Stimulated activated CD8-positive, alpha-beta memory T cell treated with anti-CD3 and anti-CD28 coated beads, Interleukin-7, amount 100 ng/mL, for 48 hours (primary cell): ENCODE data around the gene ZNF668.
"Not testable (repeated sequence)": the region's sequence is repeated elsewhere in the genome, so short reads cannot be mapped to it uniquely, and the experiment has no call there.

Experiments
- DNase-seq, 2 donors: peaks; one replicate each; pipeline ENCODE4 v3.0.0-alpha.2; 2020; ENCODE audit warnings: low read depth in 1 of 2; ENCODE audit errors: extremely low read depth in 1 of 2

ZNF668 gene

GRCh38 chr16:31061126-31061812 is 12.8 kb downstream of the ZNF668 start:
- no peak for DNase-seq

- DNase-seq = no peak
These were observed 18.4 kb downstream of the ZNF668 start for GRCh38 chr16:31055613-31056012.

- no peak for DNase-seq
These were observed 21.9 kb downstream of the ZNF668 start for GRCh38 chr16:31052114-31052513.

DNA sequence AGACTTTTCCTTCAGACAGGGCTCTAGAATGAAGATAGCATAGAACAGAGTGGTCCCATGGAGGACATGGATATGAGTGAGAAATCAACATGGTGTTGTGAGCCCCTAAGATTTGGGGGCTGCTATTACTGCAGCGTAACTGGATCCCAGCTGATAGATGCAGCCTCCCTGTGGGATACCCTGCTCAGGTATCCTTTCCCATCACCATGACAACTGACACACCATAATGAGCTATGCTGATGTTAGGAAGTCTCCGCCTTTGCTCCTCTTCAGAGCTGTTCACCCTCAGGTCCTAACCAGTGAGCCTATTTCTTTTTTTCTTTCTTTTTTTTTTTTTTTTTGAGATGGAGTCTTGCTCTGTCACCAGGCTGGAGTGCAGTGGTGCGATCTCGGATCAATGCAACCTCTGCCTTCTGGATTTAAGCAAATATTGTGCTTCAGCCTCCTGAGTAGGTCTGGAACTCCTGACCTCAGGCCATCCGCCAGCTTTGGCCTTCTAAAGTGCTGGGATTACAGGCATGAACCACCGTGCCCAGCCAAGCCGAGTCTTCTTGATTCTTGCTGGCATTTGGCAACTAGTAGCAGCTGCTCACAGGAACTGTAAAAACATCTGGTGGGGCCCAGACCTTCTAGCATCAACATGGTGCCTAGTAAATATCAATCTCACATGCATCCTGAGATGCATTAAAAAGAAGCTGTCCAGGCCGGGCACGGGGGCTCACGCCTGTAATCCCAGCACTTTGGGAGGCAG is 23.6 kb downstream of the ZNF668 start:
- no peak for DNase-seq

GRCh38 chr16:31043898-31044481 is 30.1 kb downstream of the ZNF668 start:
- DNase-seq = no peak

DNA sequence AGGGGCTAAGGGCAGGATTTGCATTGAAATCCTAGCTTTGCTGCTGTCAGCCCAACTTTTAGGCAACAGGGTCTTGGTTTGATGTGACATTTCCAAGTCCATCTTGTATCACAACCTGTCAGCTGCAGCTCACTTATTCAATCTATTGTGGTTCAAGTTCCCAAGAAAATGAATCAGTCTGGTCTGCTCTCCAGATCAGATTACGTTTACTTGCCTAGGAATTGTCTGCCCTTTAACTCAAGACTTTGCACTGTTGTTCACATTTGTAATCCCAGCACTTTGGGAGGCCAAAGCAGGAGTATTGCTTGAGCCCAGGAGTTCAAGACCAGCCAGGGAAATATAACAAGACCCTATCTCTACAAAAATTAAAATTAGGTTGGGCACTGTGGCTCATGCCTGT is 30.7 kb downstream of the ZNF668 start:
- DNase-seq = no peak

DNA sequence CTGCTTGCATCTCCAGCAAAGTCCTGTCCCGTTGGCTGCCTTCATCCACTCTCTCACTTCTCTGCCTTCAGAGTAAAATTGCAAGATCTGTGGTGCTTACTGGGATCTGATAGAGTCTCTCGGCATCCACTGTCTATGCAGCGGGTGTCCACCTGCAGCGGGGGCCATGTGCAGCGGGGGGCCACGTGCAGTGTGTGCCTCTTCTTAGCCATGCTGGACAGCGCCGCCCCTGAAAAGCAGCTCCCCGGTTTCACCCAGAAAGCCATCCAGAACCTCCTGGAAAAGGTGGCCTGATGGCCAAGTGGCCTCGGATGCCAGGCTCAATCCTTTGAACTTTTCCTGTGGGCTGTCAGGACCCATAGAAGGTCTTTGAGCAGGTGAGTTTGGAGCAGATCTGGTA is 31.2 kb downstream of the ZNF668 start:
- no peak for DNase-seq

- no peak for DNase-seq
These were observed 35.0 kb downstream of the ZNF668 start for GRCh38 chr16:31038993-31039392.

- DNase-seq = no peak
These were observed 37.3 kb downstream of the ZNF668 start for GRCh38 chr16:31036691-31037090.

DNA sequence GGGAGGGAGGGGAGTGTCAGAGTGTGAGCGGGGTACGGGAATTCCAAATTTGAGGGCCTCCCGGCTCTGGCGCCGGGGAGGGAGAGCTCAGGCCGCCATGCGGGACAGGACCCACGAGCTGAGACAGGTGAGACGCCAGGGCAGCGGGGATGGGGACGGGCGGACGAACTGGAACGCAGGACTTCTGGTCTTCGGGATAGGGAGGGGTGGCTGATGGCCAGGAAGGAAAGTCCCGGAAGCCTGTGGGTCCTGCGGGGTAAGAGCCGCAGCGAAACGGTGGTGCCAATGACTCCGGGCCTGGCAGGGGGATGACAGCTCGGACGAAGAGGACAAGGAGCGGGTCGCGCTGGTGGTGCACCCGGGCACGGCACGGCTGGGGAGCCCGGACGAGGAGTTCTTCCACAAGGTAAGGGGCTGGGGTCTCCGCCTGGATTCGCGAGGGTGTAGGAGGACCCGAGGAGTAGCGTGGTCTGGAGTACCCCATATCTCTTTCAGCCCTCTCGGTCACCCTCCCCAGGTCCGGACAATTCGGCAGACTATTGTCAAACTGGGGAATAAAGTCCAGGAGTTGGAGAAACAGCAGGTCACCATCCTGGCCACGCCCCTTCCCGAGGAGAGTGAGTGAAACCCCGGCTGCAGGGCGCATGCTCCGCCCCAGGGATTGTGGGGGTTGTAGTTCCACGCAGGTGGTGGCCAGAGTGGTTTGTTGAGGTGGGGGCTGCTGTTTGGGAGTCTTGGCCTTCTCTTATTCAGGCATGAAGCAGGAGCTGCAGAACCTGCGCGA is 40.1 kb downstream of the ZNF668 start:
- DNase-seq = peak; percentile 74 to 85

DNA sequence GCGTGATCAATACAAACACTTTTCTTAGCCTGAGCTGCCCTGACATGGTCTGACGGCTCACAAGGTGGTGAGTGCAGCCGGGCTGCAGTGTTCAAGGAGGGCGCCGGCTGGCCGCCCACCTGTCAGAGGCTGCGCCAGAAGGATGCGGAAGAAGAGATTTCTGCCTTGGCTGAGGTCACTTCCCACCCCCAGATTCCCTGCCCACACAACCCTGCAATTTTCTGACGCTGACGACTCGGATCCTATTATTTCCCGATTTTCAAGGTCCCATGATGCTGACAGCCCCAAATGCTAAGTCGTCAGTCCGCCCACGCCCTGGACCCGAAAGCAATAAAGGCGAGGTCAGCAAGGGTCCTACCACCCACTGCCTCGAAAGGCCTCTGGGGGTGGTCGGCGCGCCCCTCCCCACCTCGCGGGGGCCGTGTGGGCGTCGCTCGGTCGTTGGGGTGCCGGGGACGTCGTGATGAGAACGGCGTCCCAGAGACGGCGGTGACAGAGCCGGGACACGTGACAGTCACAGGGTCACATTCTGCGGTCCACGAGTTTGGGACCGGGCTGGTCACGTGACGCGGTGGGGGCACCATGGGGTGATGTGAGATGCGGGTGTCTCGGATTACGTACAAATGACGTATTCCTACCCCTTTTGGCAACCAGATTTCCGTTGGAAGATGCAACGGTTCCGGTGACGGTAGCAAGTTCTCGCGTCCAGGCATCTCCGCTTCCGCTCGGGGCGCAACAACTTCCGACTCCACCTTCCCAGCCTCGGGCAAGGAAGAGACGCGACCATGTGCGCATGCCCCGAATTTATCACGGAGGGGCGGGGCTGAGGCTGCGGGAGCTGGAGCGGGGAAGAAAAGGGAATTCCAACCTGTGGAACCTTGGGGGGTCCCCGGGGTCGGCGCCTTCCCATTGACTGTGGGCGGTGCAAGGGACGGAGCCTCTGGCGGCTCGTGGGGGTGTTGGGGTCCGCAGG is 41.0 kb downstream of the ZNF668 start, which contains the start of gene STX4:
TSS of gene STX4 (plus strand) at position 823 of the 973 bp plus-strand sequence. CDS start 248 bp downstream, outside the sequence.
- peak; percentile 91 to 96 for DNase-seq

GRCh38 chr16:31031276-31031675 is 42.8 kb downstream of the ZNF668 start:
- no peak for DNase-seq

DNA sequence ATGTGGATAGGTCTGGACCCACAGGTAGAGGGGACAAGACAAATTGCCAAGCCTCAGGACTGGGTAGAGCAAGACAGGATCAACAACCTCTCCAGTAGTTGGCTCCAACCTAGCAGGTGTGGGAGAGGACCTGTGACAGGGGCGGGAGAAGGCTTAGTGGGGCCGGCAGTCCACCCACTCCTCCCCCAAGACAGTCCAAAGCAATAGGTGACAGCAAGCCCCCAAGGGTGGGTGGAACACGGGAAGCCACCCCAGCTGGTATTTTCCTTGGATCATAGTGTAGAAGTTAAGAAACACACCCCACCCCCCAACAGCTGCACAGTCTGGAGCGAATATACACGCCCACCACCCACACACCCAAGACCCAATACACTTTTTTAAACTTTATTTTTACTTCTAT is 44.8 kb downstream of the ZNF668 start:
- no peak for DNase-seq

GRCh38 chr16:31025339-31025738 is 48.7 kb downstream of the ZNF668 start:
- DNase-seq = no peak

DNA sequence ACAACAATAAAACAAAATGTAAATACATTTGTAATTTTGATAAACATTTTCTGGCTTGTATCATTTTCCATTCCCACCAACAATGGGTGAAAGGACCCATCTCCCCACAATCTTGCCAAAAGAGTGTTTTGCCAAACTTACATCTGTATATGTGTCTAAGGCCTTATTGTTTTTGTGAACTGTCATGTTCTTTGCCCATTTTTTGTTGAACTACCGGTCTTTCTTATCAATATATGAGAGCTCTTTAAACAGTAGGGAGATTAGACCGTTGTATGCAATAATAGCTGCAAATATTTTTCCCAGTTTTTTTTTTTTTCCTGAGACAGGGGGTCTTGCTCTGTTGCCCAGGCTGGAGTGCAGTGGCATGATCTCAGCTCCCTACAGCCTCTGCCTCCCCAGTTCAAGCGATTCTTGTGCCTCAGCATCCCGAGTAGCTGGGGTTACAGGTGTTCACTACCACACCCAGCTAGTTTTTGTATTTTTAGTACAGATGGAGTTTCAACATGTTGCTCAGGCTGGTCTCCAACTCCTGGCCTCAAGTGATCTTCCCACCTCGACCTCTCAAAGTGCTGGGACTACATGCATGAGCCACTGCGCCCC is 50.3 kb downstream of the ZNF668 start:
- DNase-seq = no peak

- DNase-seq = no peak
These were observed 50.8 kb downstream of the ZNF668 start for GRCh38 chr16:31023252-31023602.

GRCh38 chr16:31022544-31023251 is 51.3 kb downstream of the ZNF668 start:
- no peak for DNase-seq

DNA sequence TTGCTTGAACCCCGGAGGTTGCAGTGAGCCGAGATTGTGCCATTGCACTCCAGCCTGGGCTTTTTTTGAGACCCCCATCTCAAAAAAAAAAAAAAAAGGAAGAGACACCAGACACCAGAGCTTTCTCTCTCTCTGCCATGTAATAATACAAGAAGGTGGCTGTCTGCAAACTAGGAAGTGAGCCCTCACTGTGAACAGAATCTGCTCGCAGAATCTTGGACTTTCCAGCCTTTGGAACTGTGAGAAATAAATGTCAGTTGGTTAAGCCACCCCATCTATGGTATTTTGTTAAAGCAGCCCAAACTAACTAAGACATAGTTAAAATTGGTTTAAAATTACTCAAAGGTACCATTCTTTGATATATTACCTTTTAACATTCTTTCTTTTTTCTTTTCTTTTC is 53.5 kb downstream of the ZNF668 start:
- no peak for DNase-seq

DNA sequence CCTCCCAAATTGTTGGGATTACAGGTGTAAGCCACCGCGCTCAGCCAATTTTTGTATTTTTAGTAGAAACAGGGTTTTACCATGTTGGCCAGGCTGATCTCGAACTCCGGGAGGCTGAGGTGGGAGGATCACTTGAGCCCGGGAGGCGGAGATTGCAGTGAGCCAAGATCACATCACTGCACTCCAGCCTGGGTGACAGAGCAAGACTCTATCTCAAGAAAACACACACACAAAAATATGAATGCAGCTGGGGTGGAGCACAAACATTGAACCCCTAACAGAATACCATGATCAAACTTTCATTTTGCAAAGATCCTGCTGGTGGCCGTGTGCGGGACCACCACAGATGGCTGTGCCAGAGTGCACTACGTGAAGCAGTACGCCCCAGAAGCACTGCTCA is 56.3 kb downstream of the ZNF668 start:
- not testable (repeated sequence) for DNase-seq
